ENCODE results near the gene RNASE11. TPM values are rescaled to one million over a fixed set of nuclear protein-coding genes. Genes with fewer than 3 reads are reported as not detected.

The RNASE11 gene
- total and polyA plus RNA-seq, 3 donors from 2014 or later, result 31.7 to 81.0 (median 52.0) TPM

DNA sequence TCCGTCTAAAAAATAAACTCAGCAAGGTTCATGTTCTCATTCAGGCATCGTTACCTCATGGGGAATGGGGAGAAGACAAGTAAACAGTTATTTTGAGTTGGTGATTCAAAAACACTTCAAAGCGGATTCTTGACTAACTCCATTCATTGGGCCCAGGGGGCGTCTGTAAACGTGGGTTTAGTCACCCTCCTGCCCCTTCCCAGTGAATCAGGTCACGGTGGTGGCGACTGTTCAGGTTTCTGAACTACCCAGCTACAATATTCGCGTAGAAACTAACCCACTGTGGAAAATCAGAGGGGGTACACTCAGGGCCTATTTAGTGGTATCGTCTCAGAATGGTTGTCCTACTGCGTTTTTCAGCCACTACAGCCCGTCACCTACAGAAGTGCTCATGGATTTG lies 38.5 kb upstream of the RNASE11 start:
- no peaks in the 10 kb centered on the region for H3K36me3 ChIP-seq (ENCODE audit: low read depth, missing control alignments)
- intact Hi-C loops (cut with DNase I; ENCODE audit: low total_unique reads), result no loop called here
- H3K27me3 ChIP-seq, result no peaks in the 10 kb centered on the region
- H3K4me1 ChIP-seq, result peaks cover 20% of the 10 kb centered on the region
- H3K9me3 ChIP-seq, result no peaks in the 10 kb centered on the region
- TF ChIP-seq, protein P1, sequence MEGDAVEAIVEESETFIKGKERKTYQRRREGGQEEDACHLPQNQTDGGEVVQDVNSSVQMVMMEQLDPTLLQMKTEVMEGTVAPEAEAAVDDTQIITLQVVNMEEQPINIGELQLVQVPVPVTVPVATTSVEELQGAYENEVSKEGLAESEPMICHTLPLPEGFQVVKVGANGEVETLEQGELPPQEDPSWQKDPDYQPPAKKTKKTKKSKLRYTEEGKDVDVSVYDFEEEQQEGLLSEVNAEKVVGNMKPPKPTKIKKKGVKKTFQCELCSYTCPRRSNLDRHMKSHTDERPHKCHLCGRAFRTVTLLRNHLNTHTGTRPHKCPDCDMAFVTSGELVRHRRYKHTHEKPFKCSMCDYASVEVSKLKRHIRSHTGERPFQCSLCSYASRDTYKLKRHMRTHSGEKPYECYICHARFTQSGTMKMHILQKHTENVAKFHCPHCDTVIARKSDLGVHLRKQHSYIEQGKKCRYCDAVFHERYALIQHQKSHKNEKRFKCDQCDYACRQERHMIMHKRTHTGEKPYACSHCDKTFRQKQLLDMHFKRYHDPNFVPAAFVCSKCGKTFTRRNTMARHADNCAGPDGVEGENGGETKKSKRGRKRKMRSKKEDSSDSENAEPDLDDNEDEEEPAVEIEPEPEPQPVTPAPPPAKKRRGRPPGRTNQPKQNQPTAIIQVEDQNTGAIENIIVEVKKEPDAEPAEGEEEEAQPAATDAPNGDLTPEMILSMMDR (IDR thresholded peaks at IDR 0.05), result no peak
- no peak for TF ChIP-seq POLR2A (IDR thresholded peaks at IDR 0.05)
- DNase-seq, result no peak
- peak overlapping the region in 1 of 2 donors; percentile 32 for H3K27ac ChIP-seq
- peak overlapping the region in 1 of 2 donors; percentile 9 for H3K4me3 ChIP-seq
- WGBS, 2 donors, result 29 to 43% methylated on average over 12 of the region's 12 CpGs

DNA sequence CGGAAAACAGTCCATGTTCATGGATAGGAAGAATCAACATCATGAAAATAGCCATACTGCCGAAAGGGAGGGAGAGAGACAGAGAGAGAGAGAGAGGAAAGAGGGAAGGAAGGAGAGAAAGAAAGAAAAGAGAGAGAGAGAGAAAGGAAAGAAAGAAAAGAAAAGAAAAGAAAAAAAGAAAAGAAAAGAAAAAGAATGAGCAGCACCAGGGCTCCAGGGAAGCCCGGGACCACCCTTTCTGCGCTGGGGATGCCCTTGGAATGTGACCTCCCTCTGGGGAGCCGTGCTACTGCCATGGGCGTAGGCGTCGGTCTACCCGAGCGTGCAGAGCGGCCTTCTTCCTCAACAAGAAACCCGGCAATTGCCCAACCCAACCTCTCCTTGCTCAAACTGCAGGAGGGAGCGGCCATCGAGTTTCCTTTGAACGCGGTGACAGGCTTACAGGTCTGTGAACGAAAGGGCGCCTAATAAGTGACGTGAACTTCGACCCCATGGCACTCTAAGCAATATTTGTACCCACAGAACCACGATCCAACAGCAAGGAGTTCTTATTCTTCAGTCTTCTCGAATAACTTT lies 36.8 kb upstream of the RNASE11 start:
- intact Hi-C loops (cut with DNase I; ENCODE audit: low total_unique reads), result no loop called here
- Histone ChIP-seq H3K27me3 (no peaks in the 10 kb centered on the region), H3K27ac (no peak overlapping the region), H3K9me3 (no peaks in the 10 kb centered on the region), H3K4me1 (peaks cover 13% of the 10 kb centered on the region), H3K36me3 (ENCODE audit: low read depth, missing control alignments) (no peaks in the 10 kb centered on the region), H3K4me3 (peak overlapping the region; percentile 0 to 9)
- 13 to 22% methylated on average over 22 of the region's 22 CpGs for WGBS, 2 donors
- TF ChIP-seq POLR2A (IDR thresholded peaks at IDR 0.05), result no peak
- TF ChIP-seq, protein P1 (IDR thresholded peaks at IDR 0.05), result no peak
- DNase-seq, result peak; percentile 54

DNA sequence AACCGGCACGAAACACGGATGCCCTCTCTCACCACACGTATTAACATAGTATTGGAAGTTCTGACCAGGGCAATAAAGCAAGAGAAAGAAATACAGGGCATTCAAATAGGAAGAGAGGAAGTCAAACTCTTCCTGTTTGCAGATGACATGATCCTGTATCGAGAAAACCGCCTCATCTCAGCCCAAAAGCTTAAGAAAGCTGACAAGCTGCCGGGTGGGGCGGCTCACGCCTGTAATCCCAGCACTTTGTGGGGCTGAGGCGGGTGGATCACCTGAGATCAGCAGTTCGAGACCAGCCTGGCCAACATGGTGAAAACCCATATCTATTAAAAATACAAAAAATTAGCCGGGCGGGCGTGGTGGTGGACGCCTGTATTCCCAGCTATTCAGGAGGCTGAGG lies 36.0 kb upstream of the RNASE11 start:
- Histone ChIP-seq H3K27me3 (no peaks in the 10 kb centered on the region), H3K4me1 (peaks cover 13% of the 10 kb centered on the region), H3K9me3 (no peaks in the 10 kb centered on the region)

DNA sequence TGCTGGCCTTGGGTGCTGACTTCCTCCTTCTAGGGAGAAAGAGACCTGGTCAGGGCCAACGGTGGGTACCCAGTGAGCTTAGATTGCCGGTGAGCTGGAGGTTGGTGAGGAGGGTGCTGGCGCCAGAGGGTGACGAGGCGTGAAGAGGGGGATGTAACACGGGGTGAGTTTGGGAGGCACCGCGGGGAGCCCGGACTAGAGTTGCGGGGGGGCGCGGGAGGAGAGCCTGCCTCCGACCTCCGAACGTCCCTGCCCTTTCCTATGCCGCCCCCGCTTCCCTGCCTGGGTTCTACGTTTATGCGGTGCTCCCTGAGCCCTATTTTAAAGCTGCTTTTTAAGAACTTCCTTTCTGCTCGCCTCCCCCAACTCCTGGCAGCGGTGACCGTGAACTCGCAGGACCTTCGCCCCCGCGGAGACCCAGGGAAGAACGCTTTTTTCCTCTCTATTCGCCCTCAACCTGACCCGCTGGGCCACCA lies 35.1 kb upstream of the RNASE11 start:
- TF ChIP-seq POLR2A (IDR thresholded peaks at IDR 0.05), result no peak
- TF ChIP-seq, protein P1 (IDR thresholded peaks at IDR 0.05), result no peak
- no peak for DNase-seq
- H3K36me3 ChIP-seq (ENCODE audit: low read depth, missing control alignments), result no peaks in the 10 kb centered on the region
- no peaks in the 10 kb centered on the region for H3K27me3 ChIP-seq
- H3K4me3 ChIP-seq, result peak overlapping the region; percentile 12 to 37
- intact Hi-C loops (cut with DNase I; ENCODE audit: low total_unique reads), result no loop called here
- peaks cover 8% of the 10 kb centered on the region for H3K4me1 ChIP-seq
- no peak overlapping the region for H3K27ac ChIP-seq
- WGBS, 2 donors, result 8 to 11% methylated on average over 29 of the region's 29 CpGs
- no peaks in the 10 kb centered on the region for H3K9me3 ChIP-seq

More for the DNA sequence above, 36.0 kb upstream of the RNASE11 start:
- intact Hi-C loops (cut with DNase I; ENCODE audit: low total_unique reads), result no loop called here
- Histone ChIP-seq H3K4me3 (no peak overlapping the region), H3K36me3 (ENCODE audit: low read depth, missing control alignments) (no peaks in the 10 kb centered on the region), H3K27ac (no peak overlapping the region)
- TF ChIP-seq, protein P1 (IDR thresholded peaks at IDR 0.05), result no peak
- TF ChIP-seq POLR2A (IDR thresholded peaks at IDR 0.05), result no peak
- WGBS, 2 donors, result 37 to 45% methylated on average over 15 of the region's 15 CpGs
- no peak for DNase-seq
